DMS 273 (cell line): ENCODE results near the gene MAVS.
"Not testable (repeated sequence)": the region's sequence is repeated elsewhere in the genome, so short reads cannot be mapped to it uniquely, and the experiment has no call there.

Source experiments
- DNase-seq: peaks from one replicate; lab custom pipeline; 2025; ENCODE audit not compliant: unreplicated experiment; lab: John Stamatoyannopoulos, UW

Gene MAVS

DNA sequence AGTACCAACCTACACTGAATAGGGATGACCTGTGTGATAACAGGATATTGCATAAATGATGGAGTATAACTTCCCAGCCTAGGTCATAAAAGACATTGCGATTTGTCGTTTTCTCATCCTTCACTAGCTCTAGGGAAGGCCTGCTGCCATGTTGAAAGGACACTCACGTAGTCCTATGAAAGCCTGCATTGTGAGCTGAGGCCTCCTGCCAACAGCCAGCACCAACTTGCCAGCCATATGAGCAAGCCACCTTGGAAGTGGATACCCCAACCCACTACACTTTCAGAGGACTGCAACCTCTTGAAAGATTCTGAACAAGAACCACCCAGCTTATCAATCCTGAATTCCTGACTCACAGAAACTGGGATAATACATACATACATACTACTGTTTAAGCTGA is 39.1 kb downstream of the MAVS start:
- no peak for DNase-seq

- DNase-seq: peak; percentile 46
These were observed 41.4 kb downstream of the MAVS start for GRCh38 chr20:3887876-3888620.

DNA sequence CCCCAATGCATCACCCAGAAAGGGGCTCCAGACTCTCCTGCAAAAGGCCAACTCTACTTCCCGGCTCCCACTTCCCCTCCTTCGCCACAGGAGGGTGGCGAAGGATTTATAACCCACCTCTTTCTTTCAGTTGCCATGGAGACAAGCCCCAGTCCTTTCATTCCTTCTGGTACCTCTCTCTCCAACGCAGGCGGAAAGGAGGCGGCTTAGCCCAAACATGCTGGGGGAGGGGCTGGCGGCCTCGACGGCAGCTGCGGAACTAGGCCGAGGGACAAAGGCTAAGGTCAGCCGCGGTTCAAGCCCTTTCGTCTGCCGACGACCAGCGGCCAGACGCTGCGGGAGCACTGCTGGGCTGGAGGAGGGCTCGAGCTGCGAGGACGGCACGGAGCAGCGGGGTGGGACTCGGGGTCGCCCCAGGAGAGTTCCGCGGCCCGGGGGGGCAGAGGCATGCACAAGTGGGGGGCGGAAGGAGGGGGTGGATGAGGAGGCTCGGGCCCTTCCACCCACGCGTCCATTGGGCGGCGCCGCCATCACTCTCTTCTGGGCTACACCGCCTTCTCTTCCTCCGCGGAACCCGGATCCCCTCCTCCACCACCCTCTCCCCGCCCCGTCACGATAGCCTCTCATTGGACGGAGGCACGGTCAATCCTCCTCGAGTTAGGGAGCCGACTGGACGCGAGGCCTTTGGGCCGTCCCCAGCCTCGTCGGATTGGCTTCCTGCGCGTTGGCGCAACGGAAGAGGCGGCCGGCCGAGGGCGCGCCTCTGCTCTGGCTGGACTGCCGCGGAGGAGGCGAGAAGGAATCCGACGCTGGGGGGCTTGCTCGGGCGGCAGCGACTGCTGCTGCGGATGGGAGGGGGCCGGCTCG is 42.2 kb downstream of the MAVS start, which contains the start of gene PANK2:
PANK2 (plus strand) TSS at position 766 of the 867 bp plus-strand sequence.
- DNase-seq: peak; percentile 100

- DNase-seq: peak; percentile 60
These were observed 43.1 kb downstream of the MAVS start for GRCh38 chr20:3889489-3890397.

GRCh38 chr20:3890398-3890751 is 43.7 kb downstream of the MAVS start:
- DNase-seq: peak; percentile 75

- no peak for DNase-seq
These were observed 44.6 kb downstream of the MAVS start for GRCh38 chr20:3890999-3891929.

DNA sequence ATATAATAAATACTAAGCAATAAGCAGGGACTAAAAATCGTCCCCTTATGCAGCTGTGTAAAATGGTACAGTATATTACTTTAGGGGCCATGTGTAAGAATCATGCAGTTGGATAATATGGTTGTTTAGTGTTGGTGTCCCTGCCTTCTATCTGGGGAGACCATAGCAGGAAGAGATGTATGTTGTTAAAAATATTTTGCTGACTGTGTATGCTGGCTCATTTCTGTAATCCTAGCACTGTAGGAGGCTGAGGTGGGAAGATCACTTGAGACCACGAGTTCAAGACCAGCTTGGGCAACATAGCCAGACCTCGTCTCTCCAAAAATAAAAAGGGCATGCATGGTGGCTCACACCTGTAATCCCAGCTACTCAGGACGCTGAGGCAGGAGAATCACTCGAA is 48.2 kb downstream of the MAVS start:
- DNase-seq: no peak

GRCh38 chr20:3896302-3896701 is 49.7 kb downstream of the MAVS start:
- no peak for DNase-seq

GRCh38 chr20:3896853-3897583 is 50.4 kb downstream of the MAVS start:
- DNase-seq: no peak

DNA sequence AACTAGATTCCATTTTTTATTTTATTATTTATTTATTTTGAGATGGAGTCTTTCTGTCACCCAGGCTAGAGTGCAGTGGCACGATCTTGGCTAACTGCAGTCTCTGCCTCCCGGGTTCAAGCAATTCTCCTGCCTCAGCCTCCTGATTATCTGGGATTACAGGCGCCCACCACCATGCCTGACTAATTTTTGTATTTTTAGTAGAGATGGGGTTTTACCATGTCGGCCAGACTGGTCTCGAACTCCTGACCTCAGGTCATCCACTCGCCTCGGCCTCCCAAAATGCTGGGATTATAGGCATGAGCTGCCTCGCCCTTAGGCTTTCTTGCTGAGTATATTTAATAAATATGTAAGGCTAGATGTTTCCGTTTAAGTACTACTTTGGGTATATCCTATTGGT is 51.5 kb downstream of the MAVS start:
- DNase-seq: not testable (repeated sequence)

- DNase-seq: no peak
These were observed 52.0 kb downstream of the MAVS start for GRCh38 chr20:3898639-3899038.

DNA sequence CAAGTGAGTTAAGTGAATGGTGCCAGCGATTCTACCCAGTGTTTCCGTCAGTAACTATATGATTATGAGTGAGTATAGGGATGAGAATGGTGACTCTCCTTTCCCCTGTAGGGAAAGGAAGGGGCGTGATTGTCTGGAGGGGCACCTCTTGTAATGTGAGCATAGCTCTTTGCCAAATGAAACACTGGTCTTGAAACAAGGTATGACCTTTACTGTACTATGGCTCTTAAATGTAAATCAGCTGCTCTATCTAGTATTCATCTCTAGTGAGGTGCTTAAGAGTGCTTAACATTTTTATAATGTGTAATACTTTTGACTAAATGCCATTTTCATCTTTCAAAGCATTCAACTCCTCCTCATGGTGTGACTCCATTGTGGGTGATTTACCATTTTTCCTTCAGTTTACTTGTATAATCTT is 53.6 kb downstream of the MAVS start:
- DNase-seq: no peak

DNA sequence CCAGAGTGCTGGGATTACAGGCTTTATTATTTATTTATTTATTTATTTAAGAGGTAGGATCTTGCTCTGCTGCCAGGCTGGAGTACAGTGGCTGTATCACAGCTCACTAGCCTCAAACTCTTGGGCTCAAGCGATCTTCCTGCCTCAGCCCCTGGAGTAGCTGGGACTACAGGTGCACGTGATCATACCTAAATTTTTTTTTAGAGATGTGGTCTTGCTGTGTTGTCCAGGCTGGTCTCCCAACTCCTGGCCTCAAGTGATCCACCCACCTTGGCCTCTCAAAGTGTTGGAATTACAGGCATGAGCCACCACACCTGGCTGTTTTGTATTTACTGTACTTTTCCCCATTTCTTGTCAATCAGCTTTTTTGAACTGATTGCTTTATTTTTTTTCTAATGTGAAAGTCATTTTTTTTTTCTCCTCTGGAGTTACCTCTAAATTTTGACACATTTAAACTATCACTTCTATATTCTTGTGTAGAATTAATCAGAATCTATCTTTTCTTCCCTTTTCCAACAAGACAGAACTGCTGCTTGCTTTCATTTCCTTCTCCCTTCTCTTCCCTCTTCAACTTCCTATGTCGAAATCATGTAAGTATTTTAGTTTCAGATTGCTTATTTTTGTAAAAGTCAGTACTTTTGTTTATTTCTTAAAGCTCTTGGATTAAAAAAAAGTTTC is 54.5 kb downstream of the MAVS start:
- DNase-seq: no peak

DNA sequence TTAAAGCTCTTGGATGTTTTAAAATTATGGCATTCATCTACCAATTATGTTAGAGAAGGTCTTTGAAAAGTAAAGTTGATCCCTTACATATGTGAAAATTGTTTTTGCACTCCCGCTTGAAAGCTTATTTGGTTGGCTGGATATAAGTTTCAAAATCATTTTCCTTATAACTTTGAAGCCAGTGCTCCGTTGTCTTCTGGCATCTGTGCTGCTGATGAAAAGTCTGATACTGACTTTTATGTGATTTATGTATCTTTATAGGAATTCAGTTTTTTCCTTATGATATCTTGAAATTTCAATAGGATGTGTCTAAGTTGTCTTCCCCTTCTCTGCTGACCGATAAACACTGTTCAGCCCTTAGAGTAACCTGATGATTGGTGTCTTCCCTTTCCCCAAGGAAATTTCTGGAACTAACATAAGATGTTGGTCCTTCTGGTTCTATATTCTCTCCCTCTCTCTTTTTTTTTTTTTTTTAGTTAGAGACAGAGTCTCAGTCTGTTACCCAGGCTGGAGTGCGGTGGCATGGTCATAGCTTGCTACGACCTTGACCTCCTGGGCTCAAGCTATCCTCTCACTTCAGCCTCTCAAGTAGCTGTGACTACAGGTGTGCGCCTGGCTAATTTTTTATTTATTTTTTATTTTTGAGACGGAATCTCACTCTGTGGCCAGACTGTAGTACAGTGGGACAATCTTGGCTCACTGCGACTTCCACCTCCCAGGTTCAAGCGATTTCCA is 55.2 kb downstream of the MAVS start:
- no peak for DNase-seq

GRCh38 chr20:3902446-3902845 is 55.8 kb downstream of the MAVS start:
- DNase-seq: no peak

- DNase-seq: no peak
These were observed 57.6 kb downstream of the MAVS start for GRCh38 chr20:3904224-3904623.

DNA sequence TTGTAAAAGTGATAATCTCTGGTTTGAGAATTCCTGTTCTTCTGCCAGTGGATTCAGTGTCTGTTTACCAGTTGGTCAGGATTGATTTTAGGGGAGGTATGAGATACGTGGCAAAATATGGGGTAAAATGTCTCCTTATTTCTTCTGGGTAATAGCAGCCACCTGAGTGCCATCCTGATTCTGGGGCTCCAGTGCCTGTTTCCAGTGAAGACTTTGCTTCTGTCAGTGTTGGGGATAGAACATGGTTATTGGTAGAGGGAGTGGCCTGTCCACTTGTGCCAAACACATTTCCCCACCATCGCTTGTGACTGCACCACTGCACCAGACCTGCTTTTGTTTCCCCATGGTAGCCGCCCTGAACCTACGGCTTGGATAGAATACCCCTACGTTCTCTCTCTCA is 58.2 kb downstream of the MAVS start:
- DNase-seq: no peak
